CD4-positive, alpha-beta T cell treated with Interleukin-4 for 4 hours (primary cell): ENCODE measurements around the gene DYNC2H1.
"Not testable (repeated sequence)": the region's sequence is repeated elsewhere in the genome, so short reads cannot be mapped to it uniquely, and the experiment has no call there.

Experiments
- DNase-seq: peaks from one replicate; pipeline ENCODE4 v3.0.0-alpha.2; 2020

The DYNC2H1 gene

GRCh38 chr11:103125462-103125861, 16.2 kb downstream of the DYNC2H1 start:
- no peak for DNase-seq

- DNase-seq: not testable (repeated sequence)
These were observed 32.8 kb downstream of the DYNC2H1 start for GRCh38 chr11:103141986-103142385.

- no peak for DNase-seq
These were observed 38.4 kb downstream of the DYNC2H1 start for GRCh38 chr11:103147627-103148026.

- no peak for DNase-seq
These were observed 48.3 kb downstream of the DYNC2H1 start for GRCh38 chr11:103157542-103157941.

- DNase-seq: no peak
These were observed 55.0 kb downstream of the DYNC2H1 start for GRCh38 chr11:103164093-103164796.

- no peak for DNase-seq
These were observed 57.9 kb downstream of the DYNC2H1 start for GRCh38 chr11:103167166-103167565.

GRCh38 chr11:103170865-103171264, 61.6 kb downstream of the DYNC2H1 start:
- no peak for DNase-seq

- no peak for DNase-seq
These were observed 66.4 kb downstream of the DYNC2H1 start for GRCh38 chr11:103175461-103176129.

GRCh38 chr11:103183981-103184611, 74.9 kb downstream of the DYNC2H1 start:
- no peak for DNase-seq

GRCh38 chr11:103202048-103202651, 92.9 kb downstream of the DYNC2H1 start:
- no peak for DNase-seq

GRCh38 chr11:103210543-103210942, 101.3 kb downstream of the DYNC2H1 start:
- DNase-seq: no peak

GRCh38 chr11:103215812-103216211, 106.6 kb downstream of the DYNC2H1 start:
- no peak for DNase-seq

GRCh38 chr11:103220133-103220532, 110.9 kb downstream of the DYNC2H1 start:
- no peak for DNase-seq

GRCh38 chr11:103222806-103223205, 113.6 kb downstream of the DYNC2H1 start:
- DNase-seq: no peak

GRCh38 chr11:103228807-103229206, 119.6 kb downstream of the DYNC2H1 start:
- DNase-seq: no peak

- DNase-seq: no peak
These were observed 125.7 kb downstream of the DYNC2H1 start for GRCh38 chr11:103234974-103235373.

GRCh38 chr11:103241574-103241973, 132.3 kb downstream of the DYNC2H1 start:
- no peak for DNase-seq

- no peak for DNase-seq
These were observed 144.9 kb downstream of the DYNC2H1 start for GRCh38 chr11:103254123-103254522.

GRCh38 chr11:103257360-103257759, 148.1 kb downstream of the DYNC2H1 start:
- DNase-seq: no peak

GRCh38 chr11:103266167-103266831, 157.1 kb downstream of the DYNC2H1 start:
- DNase-seq: no peak

- DNase-seq: no peak
These were observed 163.7 kb downstream of the DYNC2H1 start for GRCh38 chr11:103272876-103273275.

- DNase-seq: no peak
These were observed 164.8 kb downstream of the DYNC2H1 start for GRCh38 chr11:103274025-103274424.

- DNase-seq: no peak
These were observed 170.6 kb downstream of the DYNC2H1 start for GRCh38 chr11:103279821-103280220.
